Panc1 (cell line): ENCODE measurements around the gene FAM228B. TPM values are rescaled to one million over a fixed set of nuclear protein-coding genes. Genes with fewer than 3 reads are reported as not detected.

Source experiments
- ATAC-seq: fragments of 200-7000 bp; cut with Tn5 transposase; 2 replicates; pipeline ENCODE4 v1.9.1; 2020; ENCODE audit warnings: mild to moderate bottlenecking, moderate library complexity
- BruUV-seq: library from RNA; stranded (reverse); fragments of 400-500 nt; replicated peaks from 2 replicates; lab custom pipeline; 2021; lab: Mats Ljungman, UMichigan
- CTCF ChIA-PET: fragments of 300-600 bp; sonication (Branson Sonifier 250); formaldehyde crosslinking; loops from one replicate; lab custom pipeline; 2022; ENCODE audit warnings: antibody characterized with exemption; lab: Charles Lee
- POLR2A ChIA-PET: fragments of 300-600 bp; sonication (Branson Sonifier 250); formaldehyde crosslinking; loops from one replicate; lab custom pipeline; 2022; ENCODE audit warnings: antibody characterized with exemption; lab: Charles Lee
- DNase-seq: peaks from one replicate; pipeline ENCODE4 v3.0.0-alpha.2; 2010; ENCODE audit warnings: low read depth, low spot score
- H3K27ac ChIP-seq: 2 replicates; pipeline ENCODE4 v1.5.1; 2011; ENCODE audit warnings: mild to moderate bottlenecking, low read length, inconsistent platforms
- H3K27me3 ChIP-seq: fragments of 200-500 bp; sonication (Bioruptor generic); 2 replicates; pipeline ENCODE4 v1.6.0; 2014; ENCODE audit warnings: low read length, inconsistent platforms; ENCODE audit not compliant: control insufficient read depth, insufficient read depth
- H3K36me3 ChIP-seq: fragments of 200-500 bp; sonication (Bioruptor generic); 2 replicates; pipeline ENCODE4 v1.5.1; 2014; ENCODE audit warnings: inconsistent platforms, mild to moderate bottlenecking, low read length, moderate library complexity; ENCODE audit not compliant: control insufficient read depth, insufficient read depth
- H3K4me1 ChIP-seq: 2 replicates; pipeline ENCODE4 v1.5.1; 2011; ENCODE audit warnings: inconsistent platforms, mild to moderate bottlenecking, low read length, moderate library complexity; ENCODE audit not compliant: control insufficient read depth, insufficient read depth
- H3K4me3 ChIP-seq, 2 experiments: 2 replicates each; pipeline ENCODE4 v1.5.1; 2011 to 2012; ENCODE audit warnings: low read depth in 2 of 2, low read length in 2 of 2, mild to moderate bottlenecking in 2 of 2, inconsistent platforms in 1 of 2, moderate library complexity in 1 of 2
- H3K9me3 ChIP-seq: fragments of 200-500 bp; sonication (Bioruptor generic); 2 replicates; pipeline ENCODE4 v1.5.1; 2014; ENCODE audit warnings: low read depth, mild to moderate bottlenecking, inconsistent platforms, low read length, moderate library complexity; ENCODE audit not compliant: control insufficient read depth, insufficient read depth
- POLR2AphosphoS5 ChIP-seq: IDR thresholded peaks from 2 replicates; pipeline ENCODE4 v1.6.1; 2012; ENCODE audit warnings: mild to moderate bottlenecking, low read depth, low read length, moderate library complexity
- SIN3A ChIP-seq: IDR thresholded peaks from 2 replicates; pipeline ENCODE4 v1.6.1; 2012; ENCODE audit warnings: low read depth, mild to moderate bottlenecking, low read length, moderate library complexity, borderline replicate concordance; ENCODE audit not compliant: insufficient read depth
- TCF7L2 ChIP-seq: IDR thresholded peaks from 2 replicates; pipeline ENCODE4 v1.6.1; 2011; ENCODE audit warnings: mild to moderate bottlenecking, low read depth, low read length, inconsistent platforms
- in situ Hi-C: cut with HindIII; loops from 2 replicates; pipeline ENCODE4 v1.10.0; 2016; ENCODE audit warnings: low sequenced_read_pairs, low pct_unique_long_range_greater_than_20kb
- intact Hi-C: fragments of 100-400 bp; cut with micrococcal nuclease; formaldehyde crosslinking; loops from one replicate; pipeline ENCODE4 v1.10.0; 2022; ENCODE audit not compliant: unreplicated experiment
- total RNA-seq: library from RNA; stranded (reverse); gene quantifications from one replicate; pipeline ENCODE4 v1.2.1, GENCODE V29; 2021; ENCODE audit not compliant: unreplicated experiment
- TF ChIP-seq, protein P1 (sequence below), 2 experiments: IDR thresholded peaks; 2 replicates each; pipeline ENCODE4 v1.6.1; 2011 to 2012; ENCODE audit warnings: low read depth in 2 of 2, control low read depth in 1 of 2, low read length in 1 of 2, mild to moderate bottlenecking in 1 of 2, moderate library complexity in 1 of 2; ENCODE audit not compliant: insufficient read depth in 1 of 2
- TF ChIP-seq, protein P2 (sequence below): fragments of 450-650 bp; IDR thresholded peaks from 2 replicates; pipeline ENCODE4 v1.5.1; 2017; ENCODE audit warnings: mild to moderate bottlenecking

Gene FAM228B
- total RNA-seq, 1 experiment from 2014 or later = 23.0 TPM

DNA sequence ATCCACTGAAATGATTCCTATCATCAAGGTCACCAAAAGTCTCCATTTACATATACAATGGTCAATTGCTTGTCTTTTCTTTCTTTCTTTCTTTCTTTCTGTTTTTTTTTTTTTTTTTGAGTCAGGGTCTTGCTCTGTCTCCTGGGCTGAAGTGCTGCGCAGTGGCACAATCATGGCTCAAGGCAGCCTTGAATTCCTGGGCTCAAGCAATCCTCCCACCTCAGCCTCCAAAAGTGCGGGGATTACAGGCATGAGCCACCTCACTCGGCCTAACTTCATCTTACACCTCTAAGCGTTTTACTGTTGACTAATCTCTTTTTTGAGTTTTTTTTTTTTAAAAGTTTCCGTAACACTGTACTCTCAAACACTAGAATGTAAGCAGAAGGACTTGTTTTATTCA is 48.0 kb upstream of the FAM228B start:
- TF ChIP-seq SIN3A (no peak), TCF7L2 (no peak), POLR2AphosphoS5 (no peak)
- TF ChIP-seq, protein P1, sequence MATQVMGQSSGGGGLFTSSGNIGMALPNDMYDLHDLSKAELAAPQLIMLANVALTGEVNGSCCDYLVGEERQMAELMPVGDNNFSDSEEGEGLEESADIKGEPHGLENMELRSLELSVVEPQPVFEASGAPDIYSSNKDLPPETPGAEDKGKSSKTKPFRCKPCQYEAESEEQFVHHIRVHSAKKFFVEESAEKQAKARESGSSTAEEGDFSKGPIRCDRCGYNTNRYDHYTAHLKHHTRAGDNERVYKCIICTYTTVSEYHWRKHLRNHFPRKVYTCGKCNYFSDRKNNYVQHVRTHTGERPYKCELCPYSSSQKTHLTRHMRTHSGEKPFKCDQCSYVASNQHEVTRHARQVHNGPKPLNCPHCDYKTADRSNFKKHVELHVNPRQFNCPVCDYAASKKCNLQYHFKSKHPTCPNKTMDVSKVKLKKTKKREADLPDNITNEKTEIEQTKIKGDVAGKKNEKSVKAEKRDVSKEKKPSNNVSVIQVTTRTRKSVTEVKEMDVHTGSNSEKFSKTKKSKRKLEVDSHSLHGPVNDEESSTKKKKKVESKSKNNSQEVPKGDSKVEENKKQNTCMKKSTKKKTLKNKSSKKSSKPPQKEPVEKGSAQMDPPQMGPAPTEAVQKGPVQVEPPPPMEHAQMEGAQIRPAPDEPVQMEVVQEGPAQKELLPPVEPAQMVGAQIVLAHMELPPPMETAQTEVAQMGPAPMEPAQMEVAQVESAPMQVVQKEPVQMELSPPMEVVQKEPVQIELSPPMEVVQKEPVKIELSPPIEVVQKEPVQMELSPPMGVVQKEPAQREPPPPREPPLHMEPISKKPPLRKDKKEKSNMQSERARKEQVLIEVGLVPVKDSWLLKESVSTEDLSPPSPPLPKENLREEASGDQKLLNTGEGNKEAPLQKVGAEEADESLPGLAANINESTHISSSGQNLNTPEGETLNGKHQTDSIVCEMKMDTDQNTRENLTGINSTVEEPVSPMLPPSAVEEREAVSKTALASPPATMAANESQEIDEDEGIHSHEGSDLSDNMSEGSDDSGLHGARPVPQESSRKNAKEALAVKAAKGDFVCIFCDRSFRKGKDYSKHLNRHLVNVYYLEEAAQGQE (IDR thresholded peaks at IDR 0.05; ENCODE audit: insufficient read depth in 1 of 2, low read depth in 2 of 2, low read length in 1 of 2) = no peak
- TF ChIP-seq, protein P2, sequence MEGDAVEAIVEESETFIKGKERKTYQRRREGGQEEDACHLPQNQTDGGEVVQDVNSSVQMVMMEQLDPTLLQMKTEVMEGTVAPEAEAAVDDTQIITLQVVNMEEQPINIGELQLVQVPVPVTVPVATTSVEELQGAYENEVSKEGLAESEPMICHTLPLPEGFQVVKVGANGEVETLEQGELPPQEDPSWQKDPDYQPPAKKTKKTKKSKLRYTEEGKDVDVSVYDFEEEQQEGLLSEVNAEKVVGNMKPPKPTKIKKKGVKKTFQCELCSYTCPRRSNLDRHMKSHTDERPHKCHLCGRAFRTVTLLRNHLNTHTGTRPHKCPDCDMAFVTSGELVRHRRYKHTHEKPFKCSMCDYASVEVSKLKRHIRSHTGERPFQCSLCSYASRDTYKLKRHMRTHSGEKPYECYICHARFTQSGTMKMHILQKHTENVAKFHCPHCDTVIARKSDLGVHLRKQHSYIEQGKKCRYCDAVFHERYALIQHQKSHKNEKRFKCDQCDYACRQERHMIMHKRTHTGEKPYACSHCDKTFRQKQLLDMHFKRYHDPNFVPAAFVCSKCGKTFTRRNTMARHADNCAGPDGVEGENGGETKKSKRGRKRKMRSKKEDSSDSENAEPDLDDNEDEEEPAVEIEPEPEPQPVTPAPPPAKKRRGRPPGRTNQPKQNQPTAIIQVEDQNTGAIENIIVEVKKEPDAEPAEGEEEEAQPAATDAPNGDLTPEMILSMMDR = no peak
- ChIA-PET CTCF (interaction anchor here (1.9 kb wide), 1 partner anchor 148 kb away, joined by 6 read pairs; the partner anchor contains the start of gene ATAD2B), POLR2A (no interaction called here)
- H3K27ac ChIP-seq = peak overlapping the region; percentile 94
- peaks cover 16% of the 10 kb centered on the region for H3K36me3 ChIP-seq
- BruUV-seq = no TSS peak
- intact Hi-C loops = no loop called here
- DNase-seq = no peak
- no peak for ATAC-seq
- H3K9me3 ChIP-seq = no peaks in the 10 kb centered on the region
- peaks cover 13% of the 10 kb centered on the region; the same call in 1 of the 2 replicates for H3K4me1 ChIP-seq
- H3K4me3 ChIP-seq = peak overlapping the region; percentile 96 to 97
- H3K27me3 ChIP-seq = no peaks in the 10 kb centered on the region
- in situ Hi-C loops = no loop called here

DNA sequence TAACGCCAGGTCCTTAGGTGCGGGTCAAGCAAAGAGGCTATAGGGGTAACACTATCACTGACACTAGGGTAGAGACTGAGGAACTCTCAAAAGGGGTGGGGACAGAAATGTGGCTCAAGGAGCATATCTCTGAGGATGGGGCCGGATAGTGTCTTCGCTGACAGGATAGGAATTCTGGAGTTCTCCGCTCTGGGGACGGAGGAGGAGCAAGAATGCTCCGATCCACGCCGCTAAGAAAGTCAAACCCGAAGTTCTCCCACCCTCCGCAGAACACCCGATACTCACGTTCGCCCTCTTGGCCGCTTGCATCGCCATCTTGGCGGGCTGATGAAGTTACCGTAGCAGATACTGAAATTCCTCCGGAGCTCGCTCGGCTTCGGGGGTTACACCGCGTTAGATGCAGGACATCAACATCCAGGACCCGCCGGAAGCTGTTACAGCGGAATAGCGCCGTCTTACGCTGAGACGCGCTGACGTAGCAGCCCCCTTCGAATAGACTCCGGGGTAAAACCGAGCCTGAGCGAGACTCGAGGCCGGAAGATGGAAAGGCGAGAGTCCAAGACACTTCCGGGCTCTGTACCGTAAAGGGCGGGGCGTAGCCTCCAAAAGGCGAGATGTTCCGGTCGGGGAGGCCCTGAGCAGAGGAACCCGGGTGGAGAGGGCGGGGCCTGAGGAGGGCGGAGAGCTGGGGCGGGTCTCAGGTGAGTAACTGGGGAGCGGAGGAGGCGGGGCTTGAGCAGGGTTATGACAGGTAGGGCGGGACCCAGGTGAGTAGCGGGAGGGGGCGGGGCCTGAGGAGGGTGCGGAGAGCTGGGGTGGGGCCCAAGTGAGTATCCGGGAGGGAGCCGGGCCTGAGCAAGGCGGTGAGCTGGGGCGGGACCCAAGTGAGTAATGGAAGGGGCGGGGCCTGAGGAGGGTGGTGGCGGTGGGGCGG is 47.1 kb upstream of the FAM228B start, which contains the start of gene SF3B6:
Gene SF3B6, minus strand, starts transcription at position 412 of the 934 bp plus-strand sequence. Its CDS starts 97 bp downstream, at position 315.
- peaks cover 16% of the 10 kb centered on the region for H3K36me3 ChIP-seq

More for the DNA sequence above, 47.1 kb upstream of the FAM228B start, which contains the start of gene SF3B6:
- Histone ChIP-seq H3K4me1 (peaks cover 13% of the 10 kb centered on the region; the same call in 1 of the 2 replicates), H3K4me3 (peak within 1 kb of the TSS; percentile 96 to 97), H3K9me3 (no peaks in the 10 kb centered on the region), H3K27ac (peak within 1 kb of the TSS; percentile 94), H3K27me3 (no peaks in the 10 kb centered on the region)
- in situ Hi-C loops = no loop called here
- peak; percentile 99 for DNase-seq
- intact Hi-C loops = no loop called here
- ATAC-seq = peak; percentile 96
- TF ChIP-seq POLR2AphosphoS5 (peak; percentile 86), SIN3A (peak; percentile 92; the same call in 1 of the 2 replicates), TCF7L2 (peak; percentile 60; the same call in 1 of the 2 replicates)
- TF ChIP-seq, protein P1 (IDR thresholded peaks at IDR 0.05; ENCODE audit: insufficient read depth in 1 of 2, low read depth in 2 of 2, low read length in 1 of 2) = 0 out of 4 replicates have a peak, but pooled peaks of 1 of the 2 experiments have one; percentile 64
- TF ChIP-seq, protein P2 = no peak
- ChIA-PET POLR2A (interaction anchor here (0.5 to 1.0 kb wide), 4 partner anchors 13 to 198 kb away, joined by 3 to 11 read pairs (median 3); no protein-coding TSS in a partner anchor), CTCF (interaction anchor here (0.5 to 1.9 kb wide), 3 partner anchors 149 to 252 kb away, joined by 4 to 6 read pairs (median 6); partner anchors contain the start of gene ATAD2B)
- TSS peak; percentile 63 for BruUV-seq
